HG03060 (cell line): ENCODE results near the gene RAB27A.

ENCODE experiments used
- ATAC-seq: cut with Tn5 transposase; IDR thresholded peaks from one replicate; pipeline ENCODE4 v1.9.1; 2021; ENCODE audit warnings: low read depth, moderate number of reproducible peaks; ENCODE audit not compliant: unreplicated experiment

The RAB27A gene

GRCh38 chr15:55230953-55231352, 58.7 kb downstream of the RAB27A start:
- ATAC-seq = no peak

GRCh38 chr15:55230051-55230670, 59.5 kb downstream of the RAB27A start:
- no peak for ATAC-seq

- ATAC-seq = no peak
Measured at GRCh38 chr15:55226127-55226526, 63.5 kb downstream of the RAB27A start.

GRCh38 chr15:55224892-55225291, 64.7 kb downstream of the RAB27A start:
- peak; percentile 34 for ATAC-seq

- peak; percentile 50 for ATAC-seq
Measured at GRCh38 chr15:55222588-55222987, 67.0 kb downstream of the RAB27A start.

GRCh38 chr15:55221090-55222011, 68.3 kb downstream of the RAB27A start:
- ATAC-seq = peak; percentile 24

- ATAC-seq = no peak
Measured at GRCh38 chr15:55220606-55221005, 69.0 kb downstream of the RAB27A start.

- ATAC-seq = no peak
Measured at GRCh38 chr15:55218056-55218455, 71.6 kb downstream of the RAB27A start.

- ATAC-seq = no peak
Measured at GRCh38 chr15:55204464-55204863, 85.1 kb downstream of the RAB27A start.

GRCh38 chr15:55202206-55202605, 87.4 kb downstream of the RAB27A start:
- ATAC-seq = no peak

- ATAC-seq = no peak
Measured at GRCh38 chr15:55198706-55199105, 90.9 kb downstream of the RAB27A start.

GRCh38 chr15:55197719-55198118, 91.9 kb downstream of the RAB27A start:
- no peak for ATAC-seq

GRCh38 chr15:55197362-55197705, 92.3 kb downstream of the RAB27A start:
- ATAC-seq = no peak

GRCh38 chr15:55196458-55197361, 92.9 kb downstream of the RAB27A start, which contains the start of gene RSL24D1:
RSL24D1 (minus strand) TSS chr15:55196941; CDS start chr15:55196890, 51 bp downstream.
- ATAC-seq = peak; percentile 95

GRCh38 chr15:55195996-55196395, 93.6 kb downstream of the RAB27A start:
- no peak for ATAC-seq

GRCh38 chr15:55194256-55194655, 95.4 kb downstream of the RAB27A start:
- ATAC-seq = no peak

GRCh38 chr15:55186331-55186730, 103.3 kb downstream of the RAB27A start:
- no peak for ATAC-seq

GRCh38 chr15:55183679-55184078, 105.9 kb downstream of the RAB27A start:
- no peak for ATAC-seq

- ATAC-seq = no peak
Measured at GRCh38 chr15:55179141-55179540, 110.5 kb downstream of the RAB27A start.

GRCh38 chr15:55170361-55170760, 119.3 kb downstream of the RAB27A start:
- no peak for ATAC-seq
